Measurements from ENCODE around the gene KIAA1958.

DNA sequence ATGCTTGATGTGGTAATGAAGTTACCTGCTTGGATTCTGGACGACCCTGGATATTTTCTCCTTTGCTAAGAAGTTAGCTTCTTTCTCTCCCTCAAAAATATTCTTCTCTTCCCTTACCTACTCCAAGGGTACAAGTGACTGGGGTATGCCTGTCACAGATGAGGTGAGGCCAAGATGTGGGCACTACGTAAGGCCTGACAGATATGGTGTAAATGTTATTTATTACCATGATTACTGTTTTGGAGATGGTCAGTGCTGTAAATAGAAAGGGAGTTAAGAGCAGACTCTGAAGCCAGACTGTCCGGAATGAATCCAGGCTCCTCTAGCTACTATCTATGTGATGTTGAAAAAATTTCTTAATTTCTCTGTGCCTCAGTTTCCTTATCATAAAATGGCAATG lies 1.1 kb upstream of the KIAA1958 start:
- no peak for TF ChIP-seq POLR2A (IDR thresholded peaks at IDR 0.05)
- TF ChIP-seq, protein P1, sequence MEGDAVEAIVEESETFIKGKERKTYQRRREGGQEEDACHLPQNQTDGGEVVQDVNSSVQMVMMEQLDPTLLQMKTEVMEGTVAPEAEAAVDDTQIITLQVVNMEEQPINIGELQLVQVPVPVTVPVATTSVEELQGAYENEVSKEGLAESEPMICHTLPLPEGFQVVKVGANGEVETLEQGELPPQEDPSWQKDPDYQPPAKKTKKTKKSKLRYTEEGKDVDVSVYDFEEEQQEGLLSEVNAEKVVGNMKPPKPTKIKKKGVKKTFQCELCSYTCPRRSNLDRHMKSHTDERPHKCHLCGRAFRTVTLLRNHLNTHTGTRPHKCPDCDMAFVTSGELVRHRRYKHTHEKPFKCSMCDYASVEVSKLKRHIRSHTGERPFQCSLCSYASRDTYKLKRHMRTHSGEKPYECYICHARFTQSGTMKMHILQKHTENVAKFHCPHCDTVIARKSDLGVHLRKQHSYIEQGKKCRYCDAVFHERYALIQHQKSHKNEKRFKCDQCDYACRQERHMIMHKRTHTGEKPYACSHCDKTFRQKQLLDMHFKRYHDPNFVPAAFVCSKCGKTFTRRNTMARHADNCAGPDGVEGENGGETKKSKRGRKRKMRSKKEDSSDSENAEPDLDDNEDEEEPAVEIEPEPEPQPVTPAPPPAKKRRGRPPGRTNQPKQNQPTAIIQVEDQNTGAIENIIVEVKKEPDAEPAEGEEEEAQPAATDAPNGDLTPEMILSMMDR (IDR thresholded peaks at IDR 0.05) = no peak

Measured in lower leg skin (tissue), 3 donors.